Activated gamma-delta T cell treated with Interleukin-2 at 50 U/mL for 16 hours (primary cell): ENCODE results near the gene LYL1.

ENCODE experiments used
- DNase-seq: peaks from one replicate; pipeline ENCODE4 v3.0.0-alpha.2; 2020

Gene LYL1

GRCh38 chr19:13128583-13128982 lies 25.9 kb upstream of the LYL1 start:
- DNase-seq: no peak

GRCh38 chr19:13127811-13128575 lies 25.3 kb upstream of the LYL1 start:
- DNase-seq: no peak

GRCh38 chr19:13127051-13127450 lies 24.4 kb upstream of the LYL1 start:
- DNase-seq: no peak

- DNase-seq: no peak
These were observed 20.6 kb upstream of the LYL1 start for GRCh38 chr19:13122980-13123957.

- DNase-seq: no peak
These were observed 19.7 kb upstream of the LYL1 start for GRCh38 chr19:13122275-13122878.

- DNase-seq: no peak
These were observed 19.1 kb upstream of the LYL1 start for GRCh38 chr19:13121551-13122274.

- no peak for DNase-seq
These were observed 18.2 kb upstream of the LYL1 start for GRCh38 chr19:13120817-13121216.

- no peak for DNase-seq
These were observed 17.4 kb upstream of the LYL1 start for GRCh38 chr19:13120031-13120430.

- DNase-seq: no peak
These were observed 17.0 kb upstream of the LYL1 start for GRCh38 chr19:13119627-13120026.

GRCh38 chr19:13118424-13119193 lies 16.0 kb upstream of the LYL1 start:
- DNase-seq: no peak

GRCh38 chr19:13117772-13118423 lies 15.2 kb upstream of the LYL1 start, which contains the start of gene NACC1:
Gene NACC1, plus strand, starts transcription at chr19:13118264. Its CDS starts 16,944 bp downstream, at chr19:13135208.
- peak; percentile 86 for DNase-seq

- no peak for DNase-seq
These were observed 14.6 kb upstream of the LYL1 start for GRCh38 chr19:13117176-13117771.

- DNase-seq: peak; percentile 85
These were observed 13.9 kb upstream of the LYL1 start, which contains the start of gene TRMT1 for GRCh38 chr19:13116282-13117175. Gene TRMT1, minus strand, starts transcription at chr19:13116740. Its CDS starts 341 bp downstream, at chr19:13116399.

- DNase-seq: no peak
These were observed 13.3 kb upstream of the LYL1 start for GRCh38 chr19:13115936-13116281.

- DNase-seq: no peak
These were observed 9.9 kb upstream of the LYL1 start for GRCh38 chr19:13112555-13112954.

GRCh38 chr19:13110099-13110610 lies 7.5 kb upstream of the LYL1 start:
- no peak for DNase-seq

- no peak for DNase-seq
These were observed 6.9 kb upstream of the LYL1 start for GRCh38 chr19:13109361-13110098.

- peak; percentile 38 for DNase-seq
These were observed 2.4 kb upstream of the LYL1 start for GRCh38 chr19:13104848-13105711.
